ENCODE data around the gene LPAR2. TPM values are rescaled to one million over a fixed set of nuclear protein-coding genes. Genes with fewer than 3 reads are reported as not detected.
"Not testable (repeated sequence)": the region's sequence is repeated elsewhere in the genome, so short reads cannot be mapped to it uniquely, and the experiment has no call there.

LPAR2 gene
- total and polyA plus RNA-seq, 11 donors, result 0.24 to 6.1 (median 0.74) TPM; not detected in 1

GRCh38 chr19:19615086-19615485 lies 12.9 kb downstream of the LPAR2 start:
- H3K9me3 ChIP-seq, result no peaks in the 10 kb centered on the region
- H3K4me1 ChIP-seq, result peaks cover 0 to 11% (median 0%) of the 10 kb centered on the region in 12 donors
- no peak for ATAC-seq
- no peak for DNase-seq
- H3K27me3 ChIP-seq, result peaks cover 4 to 38% (median 12%) of the 10 kb centered on the region in 9 donors
- intact Hi-C loops (cut with DNase I), result no loop called here
- no peaks in the 10 kb centered on the region for H3K36me3 ChIP-seq
- 90 to 97% (median 93%) methylated on average over 3 of the region's 3 CpGs for WGBS, 4 donors
- TF ChIP-seq POLR2A (IDR thresholded peaks at IDR 0.05), result no peak
- TF ChIP-seq CTCF (IDR thresholded peaks at IDR 0.05), result no peak
- no peak overlapping the region for H3K4me3 ChIP-seq
- H3K27ac ChIP-seq, result no peak overlapping the region

GRCh38 chr19:19613506-19613905 lies 14.5 kb downstream of the LPAR2 start:
- H3K36me3 ChIP-seq, result no peaks in the 10 kb centered on the region
- intact Hi-C loops (cut with DNase I), result no loop called here
- no peak overlapping the region for H3K27ac ChIP-seq
- H3K27me3 ChIP-seq, result peaks cover 4 to 38% (median 12%) of the 10 kb centered on the region in 9 donors
- ATAC-seq (no peak), DNase-seq (no peak)
- peaks cover 0 to 6% (median 0%) of the 10 kb centered on the region in 12 donors for H3K4me1 ChIP-seq
- WGBS, 4 donors, result 80 to 90% (median 88%) methylated on average over 4 of the region's 4 CpGs
- H3K9me3 ChIP-seq, result no peaks in the 10 kb centered on the region
- TF ChIP-seq POLR2A (IDR thresholded peaks at IDR 0.05), result no peak
- H3K4me3 ChIP-seq, result no peak overlapping the region

GRCh38 chr19:19610376-19611202 lies 17.4 kb downstream of the LPAR2 start:
- Histone ChIP-seq H3K9me3 (no peaks in the 10 kb centered on the region), H3K27me3 (peaks cover 0 to 9% (median under 1%) of the 10 kb centered on the region in 9 donors), H3K27ac (no peak overlapping the region), H3K4me3 (no peak overlapping the region), H3K4me1 (no peaks in the 10 kb centered on the region), H3K36me3 (no peaks in the 10 kb centered on the region)
- no peak for DNase-seq
- no peak for ATAC-seq
- no peak for TF ChIP-seq CTCF (IDR thresholded peaks at IDR 0.05)
- no peak for TF ChIP-seq POLR2A (IDR thresholded peaks at IDR 0.05)
- intact Hi-C loops (cut with DNase I), result no loop called here
- WGBS, 4 donors, result 89% methylated on average over 10 of the region's 10 CpGs

GRCh38 chr19:19606686-19607085 lies 21.3 kb downstream of the LPAR2 start:
- H3K27ac ChIP-seq; H3K36me3 ChIP-seq; H3K27me3 ChIP-seq; H3K4me1 ChIP-seq; intact Hi-C loops (cut with DNase I); H3K9me3 ChIP-seq; H3K4me3 ChIP-seq; DNase-seq; ATAC-seq: not testable (repeated sequence)
- 88 to 96% (median 95%) methylated on average over 8 of the region's 8 CpGs for WGBS, 4 donors

GRCh38 chr19:19606021-19606420 lies 22.0 kb downstream of the LPAR2 start:
- no peaks in the 10 kb centered on the region for H3K9me3 ChIP-seq
- ATAC-seq (no peak), DNase-seq (no peak)
- no peak overlapping the region for H3K4me3 ChIP-seq
- no peaks in the 10 kb centered on the region for H3K27me3 ChIP-seq
- H3K27ac ChIP-seq, result no peak overlapping the region
- peaks cover 0 to 5% (median 0%) of the 10 kb centered on the region in 12 donors for H3K4me1 ChIP-seq
- intact Hi-C loops (cut with DNase I), result no loop called here
- H3K36me3 ChIP-seq, result no peaks in the 10 kb centered on the region
- TF ChIP-seq POLR2A (IDR thresholded peaks at IDR 0.05) (no peak), CTCF (IDR thresholded peaks at IDR 0.05) (no peak)
- 38 to 71% (median 59%) methylated on average over 1 of the region's 1 CpG for WGBS, 4 donors
